PC-3 (cell line): Measurements from ENCODE around the gene EXD3.

Experiments used
- CTCF ChIP-seq: fragments of 300-600 bp; sonication (generic); conservative IDR thresholded peaks from 2 replicates; pipeline ENCODE4 v1.5.1; 2017; ENCODE audit warnings: antibody characterized with exemption, low read depth, mild to moderate bottlenecking, low read length
- EZH2phosphoT487 ChIP-seq: fragments of 300-600 bp; sonication (generic); IDR thresholded peaks from 2 replicates; pipeline ENCODE4 v1.6.1; 2018; ENCODE audit warnings: mild to moderate bottlenecking, antibody characterized with exemption, low read length, borderline replicate concordance

GRCh38 chr9:137380606-137381005, 42.4 kb downstream of the EXD3 start:
- no peak for TF ChIP-seq CTCF
- TF ChIP-seq EZH2phosphoT487, result no peak
